Choroid plexus epithelial cell (primary cell): ENCODE results near the gene PANX1.

ENCODE experiments used
- DNase-seq: peaks from one replicate; pipeline ENCODE4 v3.0.0-alpha.2; 2010; ENCODE audit warnings: low read depth
- H3K4me3 ChIP-seq: 2 replicates; pipeline ENCODE4 v1.5.1; 2011; ENCODE audit warnings: low read depth, mild to moderate bottlenecking, control low read depth, low read length, moderate library complexity
- TF ChIP-seq, protein P1 (sequence below): conservative IDR thresholded peaks from 2 replicates; pipeline ENCODE4 v1.5.1; 2011; ENCODE audit warnings: low read depth, mild to moderate bottlenecking, control low read depth, inconsistent platforms, low read length, moderate library complexity

PANX1 gene

DNA sequence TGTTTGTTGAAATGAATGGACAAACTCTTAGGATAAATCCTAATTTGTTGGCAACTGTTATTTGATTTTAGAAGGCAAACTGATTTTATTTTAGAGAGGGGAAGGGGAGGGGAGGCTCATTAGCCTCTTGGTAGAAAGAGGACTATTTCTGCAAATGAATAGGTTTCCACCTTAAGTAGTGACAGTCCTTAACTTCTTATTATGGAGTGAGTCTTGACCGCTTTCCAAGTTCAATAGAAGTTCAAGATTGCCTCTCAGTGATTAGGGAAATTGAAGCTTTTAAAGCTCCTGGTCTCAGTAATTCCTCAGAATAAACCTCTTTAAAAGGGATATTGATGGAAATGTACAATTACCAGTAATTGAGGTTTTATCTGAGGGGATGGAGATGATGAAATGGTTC is 55.7 kb downstream of the PANX1 start:
- H3K4me3 ChIP-seq, result no peak overlapping the region
- DNase-seq, result no peak
- TF ChIP-seq, protein P1, sequence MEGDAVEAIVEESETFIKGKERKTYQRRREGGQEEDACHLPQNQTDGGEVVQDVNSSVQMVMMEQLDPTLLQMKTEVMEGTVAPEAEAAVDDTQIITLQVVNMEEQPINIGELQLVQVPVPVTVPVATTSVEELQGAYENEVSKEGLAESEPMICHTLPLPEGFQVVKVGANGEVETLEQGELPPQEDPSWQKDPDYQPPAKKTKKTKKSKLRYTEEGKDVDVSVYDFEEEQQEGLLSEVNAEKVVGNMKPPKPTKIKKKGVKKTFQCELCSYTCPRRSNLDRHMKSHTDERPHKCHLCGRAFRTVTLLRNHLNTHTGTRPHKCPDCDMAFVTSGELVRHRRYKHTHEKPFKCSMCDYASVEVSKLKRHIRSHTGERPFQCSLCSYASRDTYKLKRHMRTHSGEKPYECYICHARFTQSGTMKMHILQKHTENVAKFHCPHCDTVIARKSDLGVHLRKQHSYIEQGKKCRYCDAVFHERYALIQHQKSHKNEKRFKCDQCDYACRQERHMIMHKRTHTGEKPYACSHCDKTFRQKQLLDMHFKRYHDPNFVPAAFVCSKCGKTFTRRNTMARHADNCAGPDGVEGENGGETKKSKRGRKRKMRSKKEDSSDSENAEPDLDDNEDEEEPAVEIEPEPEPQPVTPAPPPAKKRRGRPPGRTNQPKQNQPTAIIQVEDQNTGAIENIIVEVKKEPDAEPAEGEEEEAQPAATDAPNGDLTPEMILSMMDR, result no peak

DNA sequence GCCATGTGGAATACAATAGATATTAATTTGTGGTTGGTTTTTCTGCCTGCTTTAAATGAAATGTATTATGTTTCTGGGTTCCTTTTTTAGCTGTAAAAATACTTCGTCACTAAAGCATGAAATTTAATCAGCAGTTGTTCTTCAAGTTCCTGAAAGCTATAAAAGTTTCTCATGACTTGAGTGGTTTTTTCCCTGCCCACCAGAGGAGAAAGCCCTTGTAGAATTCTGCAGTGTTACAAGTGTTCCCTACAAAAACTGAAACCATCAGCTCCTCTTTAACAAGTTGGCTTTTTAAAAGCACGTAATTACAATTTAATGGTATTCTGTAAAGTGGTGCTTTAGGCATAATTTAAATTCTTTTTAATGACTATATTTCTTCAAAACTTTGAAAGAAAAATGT is 56.2 kb downstream of the PANX1 start:
- TF ChIP-seq, protein P1, result no peak
- H3K4me3 ChIP-seq, result no peak overlapping the region
- DNase-seq, result no peak

DNA sequence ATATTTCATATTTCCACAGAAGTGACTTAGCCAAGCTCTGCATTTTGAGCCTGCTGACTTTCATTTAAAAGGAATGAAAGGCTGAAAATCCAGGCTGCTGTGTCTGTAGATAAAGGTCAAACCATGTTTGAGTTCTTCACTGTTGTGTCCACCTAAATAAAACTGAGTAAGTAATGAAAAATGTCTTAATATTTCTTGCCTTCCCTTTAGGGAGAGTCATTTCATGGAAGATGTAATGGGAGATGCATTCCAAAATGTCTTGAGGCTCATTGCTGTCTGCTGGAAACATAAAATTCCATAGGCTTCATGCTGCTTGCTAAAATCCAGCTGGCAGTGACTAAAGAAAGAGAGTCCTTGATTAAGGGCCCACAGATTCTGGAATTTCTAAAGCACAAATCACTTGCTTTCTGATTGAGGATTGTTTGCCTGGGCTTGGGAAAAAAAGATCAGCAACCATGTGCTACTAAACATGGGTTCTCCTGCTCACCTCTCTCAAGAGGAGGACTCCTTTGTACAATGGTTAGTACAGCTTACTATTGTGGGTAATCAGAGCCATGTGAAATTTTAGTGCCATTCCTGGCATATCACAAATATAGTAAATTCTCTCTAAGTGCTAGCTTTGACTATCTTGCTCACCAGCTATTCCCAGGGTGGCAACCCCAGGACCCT is 56.9 kb downstream of the PANX1 start:
- no peak overlapping the region for H3K4me3 ChIP-seq
- DNase-seq, result peak; percentile 55
- TF ChIP-seq, protein P1, result no peak

DNA sequence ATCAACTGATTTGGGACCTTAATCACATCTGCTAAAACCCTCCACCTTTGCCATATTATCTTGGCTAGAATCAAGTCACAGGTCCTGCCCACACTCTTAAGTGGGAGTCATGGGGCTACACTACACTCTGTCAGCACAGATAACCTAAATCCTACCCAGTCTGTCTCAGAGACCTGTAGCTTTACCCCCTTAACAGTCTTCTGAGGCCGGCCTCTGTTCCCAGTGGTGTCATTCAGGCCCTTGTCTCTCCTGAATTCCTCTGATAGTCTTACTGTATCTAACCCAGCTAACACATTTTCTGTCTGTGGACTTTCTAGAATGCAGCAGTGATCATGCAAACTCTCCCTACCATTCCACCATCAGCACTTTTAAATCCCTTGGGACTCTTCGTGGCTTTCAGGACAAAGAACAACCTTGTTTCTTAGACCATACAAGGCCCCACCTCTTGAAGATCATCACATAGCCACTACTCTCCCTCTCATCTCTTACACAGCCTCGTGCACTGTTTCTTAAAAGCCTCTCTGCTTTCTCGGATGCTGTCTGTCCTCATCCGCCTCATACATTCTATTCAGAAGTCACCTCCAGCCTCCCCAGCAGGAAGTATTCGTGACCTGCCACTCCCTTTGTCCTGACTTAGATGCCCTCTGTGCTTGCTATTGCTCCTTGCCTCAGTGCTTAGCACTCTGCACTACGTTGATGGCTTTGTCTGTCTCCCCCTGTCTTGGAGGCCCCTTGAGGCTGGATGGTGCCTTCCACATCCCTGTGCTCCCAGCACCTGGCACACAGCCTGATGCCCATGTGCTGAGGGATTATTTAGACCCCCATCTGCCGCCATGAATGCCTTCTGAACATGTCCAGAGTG is 57.9 kb downstream of the PANX1 start:
- no peak overlapping the region for H3K4me3 ChIP-seq
- TF ChIP-seq, protein P1, result no peak
- no peak for DNase-seq

DNA sequence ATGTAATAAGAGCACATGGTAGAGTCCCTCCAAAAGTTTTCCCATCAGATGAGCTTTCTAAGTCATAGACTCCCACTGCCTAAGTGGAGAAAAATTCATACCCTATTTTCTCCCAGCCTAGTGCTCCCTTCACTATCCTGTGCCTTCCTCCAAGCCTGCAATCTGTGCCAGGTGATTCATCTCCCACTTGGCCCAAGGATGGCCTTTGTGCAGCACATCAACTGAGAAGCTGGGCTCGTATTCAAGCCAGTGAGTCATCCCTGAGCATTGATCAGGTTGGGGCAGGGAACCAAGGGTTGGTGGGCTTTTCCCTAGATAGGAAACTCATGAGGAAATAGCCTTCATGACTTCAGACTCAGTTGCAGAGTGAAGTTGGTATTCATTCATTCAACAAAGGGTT is 64.6 kb downstream of the PANX1 start:
- TF ChIP-seq, protein P1, result no peak
- no peak overlapping the region for H3K4me3 ChIP-seq
- no peak for DNase-seq

DNA sequence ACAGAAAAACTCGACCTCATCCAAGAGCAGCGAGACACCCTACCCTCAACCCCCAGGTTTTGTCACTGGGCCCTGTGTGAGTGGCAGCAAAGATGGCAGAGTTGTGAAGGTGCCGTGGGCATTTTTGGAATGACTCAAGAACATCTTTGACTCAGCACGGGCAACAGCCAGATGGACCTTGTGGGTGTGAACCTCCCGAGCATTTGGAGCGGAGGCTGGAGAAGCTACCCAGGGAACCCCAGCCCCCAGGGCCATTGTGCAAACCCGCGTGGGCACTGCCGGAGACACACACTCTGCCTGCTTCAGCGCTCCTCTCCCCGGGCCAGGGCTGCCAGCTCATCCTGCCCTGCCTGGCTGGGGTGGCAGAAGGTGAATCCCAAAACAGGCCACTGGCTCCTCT is 66.1 kb downstream of the PANX1 start:
- no peak for DNase-seq
- TF ChIP-seq, protein P1, result no peak
- H3K4me3 ChIP-seq, result no peak overlapping the region
